Ovary (tissue), 9 donors: ENCODE measurements around the gene EEF2KMT. TPM values are rescaled to one million over a fixed set of nuclear protein-coding genes. Genes with fewer than 3 reads are reported as not detected.

Experiments
- DNase-seq, 5 donors: peaks; one replicate each; pipeline ENCODE4 v3.0.0-alpha.2; 2019 to 2020
- H3K27ac ChIP-seq, 2 donors: fragments of 200-600 bp; one replicate each; pipeline versions ENCODE4 v1.5.1 to v1.8.0; 2019 to 2022
- H3K27me3 ChIP-seq: fragments of 200-600 bp; one replicate; pipeline ENCODE4 v1.8.0; 2022
- H3K36me3 ChIP-seq: fragments of 200-600 bp; sonication (generic); one replicate; pipeline ENCODE4 v1.5.1; 2019
- H3K4me1 ChIP-seq: one replicate; pipeline ENCODE4 v1.8.1; 2013; ENCODE audit warnings: mild to moderate bottlenecking, moderate library complexity; ENCODE audit not compliant: insufficient read depth
- H3K4me3 ChIP-seq: fragments of 200-600 bp; sonication (generic); one replicate; pipeline ENCODE4 v1.5.1; 2017
- H3K9me3 ChIP-seq, 2 donors: fragments of 200-600 bp in 1 of 2; sonication (generic) in 1 of 2; one replicate each; pipeline versions ENCODE4 v1.5.1 to v1.8.1; 2013 to 2019; ENCODE audit warnings: mild to moderate bottlenecking in 1 of 2, moderate library complexity in 1 of 2
- EP300 ChIP-seq: sonication (generic); formaldehyde crosslinking; IDR thresholded peaks from one replicate; pipeline ENCODE4 v1.6.1; 2017; ENCODE audit warnings: antibody characterized with exemption
- POLR2A ChIP-seq: fragments of 450-650 bp; IDR thresholded peaks from one replicate; pipeline ENCODE4 v1.6.1; 2017; ENCODE audit warnings: antibody characterized with exemption, mild to moderate bottlenecking, moderate library complexity
- WGBS, 3 donors: extraction: QIAGEN DNeasy Blood & Tissue Kit in 1 of 3; methylation state at CpG; one replicate each; pipeline versions ENCODE4 v1.1.5 to v1.1.7; 2013 to 2017; 5-methylcytosine and 5-hydroxymethylcytosine counted together
- intact Hi-C, 4 donors: fragments of 100-400 bp; cut with DNase I; formaldehyde crosslinking; loops; one replicate each; pipeline versions ENCODE4 v1.11.0 to v1.15.1; 2022 to 2023
- polyA plus RNA-seq, 2 donors: library from polyadenylated mRNA; stranded (reverse); fragments of 200-250 nt in 1 of 2; fragments of 350-450 nt in 1 of 2; fragmentation: Illumina TruSeq in 1 of 2; extraction: RNeasy Lipid Tissue Mini Kit (QIAGEN cat#74804) in 1 of 2; gene quantifications; one replicate each; pipeline ENCODE4 v1.2.3, GENCODE V29; 2013 to 2014
- total RNA-seq, 7 donors: library from RNA; depleted of rRNA in 2 of 7; stranded (reverse); fragments of >200 nt in 2 of 7; fragmentation: NEBNext Ultra II Directional in 3 of 7; extraction: Animal tissue kit (Norgen Biotek cat#: 25700) in 3 of 7; gene quantifications; one replicate each; pipeline versions ENCODE4 v1.1.0 to v1.2.4, GENCODE V29; 2016 to 2023
- TF ChIP-seq, protein P1 (sequence below), 3 donors: fragments of 450-650 bp in 2 of 3; fragments of 200-600 bp in 1 of 3; IDR thresholded peaks; one replicate each; pipeline versions ENCODE4 v1.5.1 to v1.8.0; 2016 to 2022; ENCODE audit warnings: antibody characterized with exemption in 3 of 3, mild to moderate bottlenecking in 1 of 3
- donor health status: DM: no; HTN: no; CAD: no; lungs with moderate emphysema.
- donor health status: DM: no; HTN: no; CAD: no.
- donor health status: Bipolar disorder and iron deficiency.
- donor health status: DM: yes; HTN: yes; CAD: no.
- donor health status: DM: no; HTN: no; CAD: no.
- donor health status: DM: yes; HTN: yes; CAD: no.

The EEF2KMT gene
- total and polyA plus RNA-seq, 9 donors: 2.1 to 18.6 (median 9.3) TPM

DNA sequence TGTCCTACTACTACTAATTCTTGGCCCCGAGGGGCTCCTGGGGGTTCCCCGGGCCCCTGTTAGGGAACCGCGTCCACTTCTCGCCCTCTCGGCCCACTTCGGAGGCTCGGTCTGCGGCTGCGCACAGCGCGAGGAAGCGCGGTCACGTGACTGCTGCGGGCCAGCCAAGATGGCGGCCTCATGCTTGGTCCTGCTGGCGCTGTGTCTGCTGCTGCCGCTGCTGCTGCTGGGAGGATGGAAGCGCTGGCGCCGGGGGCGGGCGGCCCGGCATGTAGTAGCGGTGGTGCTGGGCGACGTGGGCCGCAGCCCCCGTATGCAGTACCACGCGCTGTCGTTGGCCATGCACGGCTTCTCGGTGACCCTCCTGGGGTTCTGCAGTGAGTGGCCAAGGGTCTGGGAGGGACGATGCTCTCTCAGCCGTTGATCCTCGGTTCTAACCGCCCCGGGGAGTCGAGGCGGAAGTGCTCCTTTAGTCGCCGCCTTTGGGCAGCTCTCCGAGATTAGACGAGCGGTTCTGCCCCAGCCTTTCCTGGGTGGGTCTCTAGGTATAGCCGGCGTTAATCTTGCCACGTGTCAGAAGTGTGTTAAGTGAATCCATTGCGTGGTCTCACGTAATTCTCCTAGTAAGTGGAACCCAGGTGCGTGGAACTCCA lies 25.8 kb downstream of the EEF2KMT start, which contains the start of gene ALG1:
Gene ALG1, plus strand, starts transcription at position 163 of the 653 bp plus-strand sequence. Its CDS starts 7 bp downstream, at position 170.
- no peaks in the 10 kb centered on the region for H3K27me3 ChIP-seq
- intact Hi-C loops: no loop called here

DNA sequence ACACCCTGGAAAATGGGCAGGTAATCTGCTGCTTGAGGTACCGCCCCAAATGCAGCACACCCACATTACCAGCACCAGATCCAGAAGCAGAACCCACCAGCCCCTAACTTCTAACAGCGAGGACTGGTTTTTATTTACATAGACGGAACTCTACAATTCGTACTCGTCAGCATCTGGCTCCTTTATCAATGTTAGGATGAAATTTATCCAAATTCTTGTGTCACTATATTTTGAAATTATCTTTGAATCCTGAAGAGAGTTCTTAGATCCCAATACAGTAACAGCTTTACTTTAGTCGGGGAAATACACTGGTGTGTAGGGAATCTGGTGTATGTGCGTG lies 26.3 kb downstream of the EEF2KMT start:
- no peak for DNase-seq

More for the DNA sequence above, 25.8 kb downstream of the EEF2KMT start, which contains the start of gene ALG1:
- peak within 1 kb of the TSS; percentile 64 for H3K4me3 ChIP-seq
- H3K4me1 ChIP-seq: no peaks in the 10 kb centered on the region
- H3K36me3 ChIP-seq: no peaks in the 10 kb centered on the region
- WGBS, 3 donors: 0% methylated on average over 53 of the region's 53 CpGs
- H3K9me3 ChIP-seq: no peaks in the 10 kb centered on the region
- peak within 1 kb of the TSS; percentile 18 to 60 for H3K27ac ChIP-seq
- TF ChIP-seq POLR2A (peak; percentile 65), EP300 (no peak)
- TF ChIP-seq, protein P1, sequence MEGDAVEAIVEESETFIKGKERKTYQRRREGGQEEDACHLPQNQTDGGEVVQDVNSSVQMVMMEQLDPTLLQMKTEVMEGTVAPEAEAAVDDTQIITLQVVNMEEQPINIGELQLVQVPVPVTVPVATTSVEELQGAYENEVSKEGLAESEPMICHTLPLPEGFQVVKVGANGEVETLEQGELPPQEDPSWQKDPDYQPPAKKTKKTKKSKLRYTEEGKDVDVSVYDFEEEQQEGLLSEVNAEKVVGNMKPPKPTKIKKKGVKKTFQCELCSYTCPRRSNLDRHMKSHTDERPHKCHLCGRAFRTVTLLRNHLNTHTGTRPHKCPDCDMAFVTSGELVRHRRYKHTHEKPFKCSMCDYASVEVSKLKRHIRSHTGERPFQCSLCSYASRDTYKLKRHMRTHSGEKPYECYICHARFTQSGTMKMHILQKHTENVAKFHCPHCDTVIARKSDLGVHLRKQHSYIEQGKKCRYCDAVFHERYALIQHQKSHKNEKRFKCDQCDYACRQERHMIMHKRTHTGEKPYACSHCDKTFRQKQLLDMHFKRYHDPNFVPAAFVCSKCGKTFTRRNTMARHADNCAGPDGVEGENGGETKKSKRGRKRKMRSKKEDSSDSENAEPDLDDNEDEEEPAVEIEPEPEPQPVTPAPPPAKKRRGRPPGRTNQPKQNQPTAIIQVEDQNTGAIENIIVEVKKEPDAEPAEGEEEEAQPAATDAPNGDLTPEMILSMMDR (IDR thresholded peaks at IDR 0.05): no peak
- DNase-seq: peak; percentile 89 to 96 (median 94)

DNA sequence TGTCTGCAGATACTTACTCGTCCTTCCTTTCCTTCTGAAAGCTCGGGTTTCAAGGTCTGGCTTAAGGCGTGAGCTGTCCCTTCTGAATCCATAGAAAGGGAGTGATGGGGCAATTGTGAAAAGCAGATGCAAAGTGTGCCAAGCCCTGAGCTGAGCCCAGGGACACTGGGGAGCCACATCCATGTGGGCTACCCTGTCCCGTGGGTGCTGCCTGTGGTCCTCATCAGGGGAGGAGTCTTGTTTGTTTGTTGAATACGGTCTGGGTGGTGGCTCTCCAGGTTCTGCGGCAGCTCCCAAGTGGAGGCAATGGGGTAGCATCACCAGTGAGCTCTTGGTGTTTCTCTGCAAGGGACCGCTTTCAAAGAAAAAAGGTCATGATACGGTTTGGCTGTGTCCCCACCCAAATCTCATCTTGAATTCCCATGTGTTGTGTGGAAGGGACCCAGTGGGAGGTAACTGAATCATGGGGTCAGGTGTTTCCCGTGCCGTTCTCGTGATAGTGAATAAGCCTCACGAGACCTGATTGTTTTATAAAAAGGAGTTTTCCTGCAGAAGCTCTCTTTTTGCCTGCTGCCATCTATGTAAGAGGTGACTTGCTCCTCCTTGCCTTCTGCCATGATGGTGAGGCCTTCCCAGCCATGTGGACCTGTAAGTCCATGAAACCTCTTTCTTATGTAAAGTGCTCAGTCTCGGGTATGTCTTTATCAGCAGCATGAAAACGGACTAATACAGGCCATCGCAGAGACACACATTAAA lies 27.0 kb downstream of the EEF2KMT start:
- Histone ChIP-seq H3K27me3 (no peaks in the 10 kb centered on the region), H3K9me3 (no peaks in the 10 kb centered on the region), H3K36me3 (no peaks in the 10 kb centered on the region), H3K4me1 (no peaks in the 10 kb centered on the region), H3K27ac (no peak overlapping the region), H3K4me3 (no peak overlapping the region)
- no peak for DNase-seq
- WGBS, 3 donors: 84 to 91% (median 87%) methylated on average over 15 of the region's 15 CpGs
- no peak for TF ChIP-seq EP300
- TF ChIP-seq, protein P1 (IDR thresholded peaks at IDR 0.05): no peak
- TF ChIP-seq POLR2A: no peak
- intact Hi-C loops: no loop called here

More for the DNA sequence above, 26.3 kb downstream of the EEF2KMT start:
- WGBS, 3 donors: 35 to 53% (median 36%) methylated on average over 7 of the region's 7 CpGs
- Histone ChIP-seq H3K4me1 (no peaks in the 10 kb centered on the region), H3K27ac (peak overlapping the region; percentile 18 to 60), H3K4me3 (peak overlapping the region; percentile 64), H3K27me3 (no peaks in the 10 kb centered on the region), H3K36me3 (no peaks in the 10 kb centered on the region), H3K9me3 (no peaks in the 10 kb centered on the region)
- TF ChIP-seq POLR2A (no peak), EP300 (no peak)
- TF ChIP-seq, protein P1 (IDR thresholded peaks at IDR 0.05): no peak
- intact Hi-C loops: no loop called here

DNA sequence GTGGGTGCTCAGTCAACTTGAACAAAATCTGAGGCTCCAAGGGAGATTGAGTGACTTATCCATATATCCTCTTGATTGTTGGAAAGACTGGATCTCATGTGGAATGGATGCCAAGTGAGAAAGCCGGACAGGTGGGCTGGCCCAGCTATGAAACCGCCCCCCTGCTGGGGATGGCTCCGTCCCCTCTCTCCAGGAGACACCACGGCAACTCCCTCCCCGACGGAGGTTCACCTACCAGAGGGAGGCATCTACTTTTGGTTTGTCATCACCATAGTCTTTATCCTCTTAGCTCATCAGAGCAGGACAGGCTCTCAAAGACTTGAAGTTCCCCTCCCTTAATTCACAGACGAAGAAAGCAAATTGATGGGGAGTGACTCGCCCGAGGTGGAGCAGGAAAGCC lies 27.7 kb downstream of the EEF2KMT start:
- Histone ChIP-seq H3K4me1 (no peaks in the 10 kb centered on the region), H3K4me3 (no peak overlapping the region), H3K9me3 (no peaks in the 10 kb centered on the region), H3K36me3 (no peaks in the 10 kb centered on the region), H3K27me3 (no peaks in the 10 kb centered on the region), H3K27ac (no peak overlapping the region)
- TF ChIP-seq, protein P1 (IDR thresholded peaks at IDR 0.05): no peak
- TF ChIP-seq EP300 (no peak), POLR2A (no peak)
- 88 to 93% (median 90%) methylated on average over 9 of the region's 9 CpGs for WGBS, 3 donors
- intact Hi-C loops: no loop called here
- no peak for DNase-seq
